ENCODE measurements around the gene SGF29. TPM values are rescaled to one million over a fixed set of nuclear protein-coding genes. Genes with fewer than 3 reads are reported as not detected.
A peak's percentile ranks its signal among the peaks of the same experiment; 100 is the strongest.

SGF29 gene
- total RNA-seq, 1 donor from 2014 or later = 5.3 TPM

- H3K36me3 Mint-ChIP-seq = no peaks in the 10 kb centered on the region
- Histone ChIP-seq H3K9me3 (ENCODE audit: low read depth) (no peaks in the 10 kb centered on the region), H4K20me1 (ENCODE audit: low read depth) (no peaks in the 10 kb centered on the region), H3K36me3 (no peaks in the 10 kb centered on the region), H3K4me1 (peaks cover 3% of the 10 kb centered on the region), H3K4me3 (no peak overlapping the region), H3K27ac (no peak overlapping the region), H3K79me2 (ENCODE audit: low read depth) (no peaks in the 10 kb centered on the region), H2AFZ (replicated peaks) (no peak overlapping the region), H3F3A (ENCODE audit: low read depth) (no peaks in the 10 kb centered on the region), H3K9ac (no peak overlapping the region), H3K4me2 (no peak overlapping the region), H3K27me3 (peaks cover 4% of the 10 kb centered on the region)
- no peaks in the 10 kb centered on the region for H3K9me3 Mint-ChIP-seq
- TF ChIP-seq EZH2phosphoT487 (IDR thresholded peaks at IDR 0.05) (no peak), EZH2 (IDR thresholded peaks at IDR 0.05) (no peak)
- H3K27me3 Mint-ChIP-seq (ENCODE audit: insufficient read depth, low read depth) = peaks cover 5% of the 10 kb centered on the region
- DNase-seq (ENCODE audit: low spot score) = no peak
- H3K4me1 Mint-ChIP-seq = peaks cover 7% of the 10 kb centered on the region
- H3K27ac Mint-ChIP-seq = peak overlapping the region; percentile 38
- no peak overlapping the region for H3K4me3 Mint-ChIP-seq
These were observed 48.8 kb downstream of the SGF29 start for GRCh38 chr16:28602529-28602928.

DNA sequence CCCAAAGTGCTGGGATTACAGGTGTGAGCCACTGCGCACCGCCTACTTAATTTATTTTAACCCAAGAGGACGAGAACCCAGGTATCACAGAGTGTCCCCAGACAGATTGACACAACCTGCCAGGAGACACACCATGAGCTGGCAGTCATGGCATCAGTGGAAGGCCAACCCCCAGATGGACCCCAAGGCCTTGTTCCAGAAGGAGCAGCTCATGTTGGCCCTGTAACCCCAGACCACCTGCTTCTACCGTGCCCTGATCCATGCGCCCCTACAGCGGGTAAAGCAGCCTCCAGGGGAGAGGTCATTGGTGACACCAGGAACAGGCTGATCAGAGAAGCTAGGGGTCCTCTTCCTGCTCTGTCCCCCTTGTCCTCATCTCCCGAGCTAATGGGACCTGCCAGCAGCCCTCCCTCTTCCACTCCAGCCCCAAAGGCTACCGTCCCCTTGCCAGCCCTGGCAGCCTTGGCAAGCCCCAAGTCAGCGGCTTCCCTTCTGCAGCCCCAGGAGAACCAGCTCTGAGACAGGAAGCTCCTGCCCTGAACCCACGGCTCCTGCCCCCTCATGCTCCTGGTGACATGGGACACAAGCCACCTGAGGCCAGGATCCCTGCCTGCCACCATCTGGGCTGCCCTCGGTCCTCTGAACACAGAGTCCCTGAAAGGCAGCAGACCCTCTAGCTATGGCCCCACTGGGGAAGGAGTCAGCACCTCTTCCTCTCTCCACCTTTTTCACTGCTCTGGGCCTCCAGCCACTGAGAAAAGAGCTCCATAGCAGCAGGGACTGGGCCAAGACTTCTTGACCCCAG is 49.9 kb downstream of the SGF29 start:
- TF ChIP-seq EZH2phosphoT487 (IDR thresholded peaks at IDR 0.05) (no peak), CTCF (IDR thresholded peaks at IDR 0.05) (no peak), EZH2 (IDR thresholded peaks at IDR 0.05) (no peak)
- H3F3A ChIP-seq (ENCODE audit: low read depth) = no peaks in the 10 kb centered on the region
- no peak overlapping the region for H3K4me2 ChIP-seq
- no peaks in the 10 kb centered on the region for H4K20me1 ChIP-seq (ENCODE audit: low read depth)
- Mint-ChIP-seq H3K4me3 (no peak overlapping the region), H3K27ac (no peak overlapping the region), H3K36me3 (no peaks in the 10 kb centered on the region), H3K27me3 (ENCODE audit: insufficient read depth, low read depth) (peaks cover 5% of the 10 kb centered on the region), H3K4me1 (no peaks in the 10 kb centered on the region), H3K9me3 (no peaks in the 10 kb centered on the region)
- H3K27ac ChIP-seq = no peak overlapping the region
- no peak overlapping the region for H3K4me3 ChIP-seq
- DNase-seq (ENCODE audit: low spot score) = no peak
- H3K9me3 ChIP-seq (ENCODE audit: low read depth) = no peaks in the 10 kb centered on the region
- H3K4me1 ChIP-seq = no peaks in the 10 kb centered on the region
- peaks cover 4% of the 10 kb centered on the region for H3K27me3 ChIP-seq
- H3K9ac ChIP-seq = no peak overlapping the region
- H3K79me2 ChIP-seq (ENCODE audit: low read depth) = no peaks in the 10 kb centered on the region
- no peaks in the 10 kb centered on the region for H3K36me3 ChIP-seq
- H2AFZ ChIP-seq (replicated peaks) = no peak overlapping the region

- H3K36me3 ChIP-seq = no peaks in the 10 kb centered on the region
- H3K4me3 Mint-ChIP-seq = no peak overlapping the region
- no peaks in the 10 kb centered on the region for H3K9me3 Mint-ChIP-seq
- H2AFZ ChIP-seq (replicated peaks) = no peak overlapping the region
- H3K27me3 ChIP-seq = peaks cover 4% of the 10 kb centered on the region
- H3K4me3 ChIP-seq = no peak overlapping the region
- no peak overlapping the region for H3K27ac Mint-ChIP-seq
- H3K36me3 Mint-ChIP-seq = no peaks in the 10 kb centered on the region
- DNase-seq (ENCODE audit: low spot score) = no peak
- H3K79me2 ChIP-seq (ENCODE audit: low read depth) = no peaks in the 10 kb centered on the region
- no peaks in the 10 kb centered on the region for H3K4me1 Mint-ChIP-seq
- H3K4me1 ChIP-seq = no peaks in the 10 kb centered on the region
- H3K27ac ChIP-seq = no peak overlapping the region
- no peak overlapping the region for H3K4me2 ChIP-seq
- no peaks in the 10 kb centered on the region for H3F3A ChIP-seq (ENCODE audit: low read depth)
- no peaks in the 10 kb centered on the region for H3K9me3 ChIP-seq (ENCODE audit: low read depth)
- H3K27me3 Mint-ChIP-seq (ENCODE audit: insufficient read depth, low read depth) = peaks cover 5% of the 10 kb centered on the region
- H4K20me1 ChIP-seq (ENCODE audit: low read depth) = no peaks in the 10 kb centered on the region
- TF ChIP-seq CTCF (IDR thresholded peaks at IDR 0.05) = no peak
- TF ChIP-seq EZH2 (IDR thresholded peaks at IDR 0.05) = no peak
- TF ChIP-seq EZH2phosphoT487 (IDR thresholded peaks at IDR 0.05) = no peak
- no peak overlapping the region for H3K9ac ChIP-seq
These were observed 50.5 kb downstream of the SGF29 start for GRCh38 chr16:28604186-28604565.

All from neural progenitor cell (in vitro differentiated cells).